GM12878 (cell line): ENCODE measurements around the gene RPL7A. TPM values are rescaled to one million over a fixed set of nuclear protein-coding genes. Genes with fewer than 3 reads are reported as not detected.

ENCODE experiments used
- ATAC-seq: fragments of 200-7000 bp; cut with Tn5 transposase; 3 replicates; pipeline ENCODE4 v1.9.1; 2020; ENCODE audit warnings: mild to moderate bottlenecking, moderate library complexity
- BruUV-seq: library from RNA; stranded (reverse); fragments of 400-500 nt; replicated peaks from 2 replicates; lab custom pipeline; 2021; lab: Mats Ljungman, UMichigan
- CTCF ChIA-PET: fragments of 300-600 bp; sonication (Branson Sonifier 250); formaldehyde crosslinking; extraction: SDS; loops from one replicate; lab custom pipeline; 2021; ENCODE audit warnings: inconsistent platforms; lab: Yijun Ruan, JAX
- POLR2A ChIA-PET: fragments of 350-600 bp; formaldehyde crosslinking; extraction: SDS; loops from one replicate; lab custom pipeline; 2021; ENCODE audit warnings: inconsistent platforms; lab: Charles Lee
- RAD21 ChIA-PET: fragments of 300-600 bp; sonication (Branson Sonifier 250); formaldehyde crosslinking; loops from one replicate; lab custom pipeline; 2023; ENCODE audit warnings: antibody characterized with exemption; ENCODE audit not compliant: unreplicated experiment; lab: Charles Lee
- SMC1A ChIA-PET: fragments of 300-600 bp; sonication (Branson Sonifier 250); formaldehyde crosslinking; loops from one replicate; lab custom pipeline; 2023; ENCODE audit not compliant: unreplicated experiment, uncharacterized antibody; lab: Charles Lee
- DNase-seq: peaks from one replicate; pipeline ENCODE4 v3.0.0-alpha.2; 2011; ENCODE audit warnings: low read depth, low spot score
- FAIRE-seq: peaks from 3 replicates; lab custom pipeline; 2011; peaks lifted over from hg19 to GRCh38; lab: Jason Lieb, UNC
- H2AFZ ChIP-seq: 2 replicates; pipeline ENCODE4 v1.6.0; 2011; ENCODE audit warnings: low read depth, low read length, control low read depth; ENCODE audit not compliant: control insufficient read depth
- H3K27ac ChIP-seq: 2 replicates; pipeline ENCODE4 v1.5.1; 2011; ENCODE audit warnings: control low read depth; ENCODE audit not compliant: control insufficient read depth, insufficient read depth
- H3K27me3 ChIP-seq, 2 experiments: replicated peaks in 1 of 2; 2 replicates each; pipeline versions ENCODE4 v1.6.0 to v1.6.1; 2011; ENCODE audit warnings: low read length in 1 of 2; ENCODE audit not compliant: control insufficient read depth in 2 of 2, insufficient read depth in 2 of 2
- H3K36me3 ChIP-seq, 2 experiments: 2 replicates each; pipeline ENCODE4 v1.5.1; 2011; ENCODE audit warnings: low read length in 1 of 2; ENCODE audit not compliant: control insufficient read depth in 2 of 2, insufficient read depth in 2 of 2
- H3K4me1 ChIP-seq: 2 replicates; pipeline ENCODE4 v1.6.1; 2011; ENCODE audit warnings: mild to moderate bottlenecking, low read length, moderate library complexity, mixed read lengths; ENCODE audit not compliant: control insufficient read depth, insufficient read depth
- H3K4me2 ChIP-seq: 2 replicates; pipeline ENCODE4 v1.6.0; 2011; ENCODE audit warnings: control low read depth; ENCODE audit not compliant: control insufficient read depth, insufficient read depth
- H3K4me3 ChIP-seq: fragments of 200-600 bp; sonication (generic); 2 replicates; pipeline ENCODE4 v1.5.1; 2016
- H3K79me2 ChIP-seq: 2 replicates; pipeline ENCODE4 v1.6.0; 2011; ENCODE audit warnings: low read length; ENCODE audit not compliant: control insufficient read depth, insufficient read depth
- H3K9ac ChIP-seq: 2 replicates; pipeline ENCODE4 v1.8.0; 2011; ENCODE audit warnings: low read length, control low read depth, mixed read lengths; ENCODE audit not compliant: control insufficient read depth, insufficient read depth
- H3K9me3 ChIP-seq: replicated peaks from 3 replicates; pipeline ENCODE4 v1.5.1; 2011; ENCODE audit warnings: mild to moderate bottlenecking, low read length; ENCODE audit not compliant: control insufficient read depth, insufficient read depth
- H4K20me1 ChIP-seq: 2 replicates; pipeline ENCODE4 v1.6.0; 2011; ENCODE audit not compliant: control insufficient read depth, insufficient read depth
- CREB1 ChIP-seq: IDR thresholded peaks from 2 replicates; pipeline ENCODE4 v1.6.1; 2012; ENCODE audit warnings: low read depth, mild to moderate bottlenecking, inconsistent platforms
- ESRRA ChIP-seq: IDR thresholded peaks from 2 replicates; pipeline ENCODE4 v1.6.1; 2012; ENCODE audit warnings: mild to moderate bottlenecking, low read length, improper control_type of control experiment
- FOS ChIP-seq: IDR thresholded peaks from 3 replicates; pipeline ENCODE4 v1.6.1; 2011; ENCODE audit warnings: borderline replicate concordance; ENCODE audit not compliant: insufficient read length; ENCODE audit errors: extremely low read depth
- MEF2A ChIP-seq: IDR thresholded peaks from 2 replicates; pipeline ENCODE4 v1.6.1; 2011; ENCODE audit warnings: low read depth, mild to moderate bottlenecking, low read length, moderate library complexity; ENCODE audit not compliant: insufficient read depth
- RB1 ChIP-seq: fragments of 450-650 bp; formaldehyde crosslinking; IDR thresholded peaks from 2 replicates; pipeline ENCODE4 v1.6.1; 2017; ENCODE audit warnings: mild to moderate bottlenecking, borderline replicate concordance
- SMAD1 ChIP-seq: fragments of 450-650 bp; IDR thresholded peaks from 2 replicates; pipeline ENCODE4 v1.6.1; 2018; ENCODE audit warnings: mild to moderate bottlenecking, low read depth; ENCODE audit not compliant: partially characterized antibody
- ZNF274 ChIP-seq: IDR thresholded peaks from one replicate; pipeline ENCODE4 v1.8.0; 2011; ENCODE audit not compliant: insufficient read length, insufficient read depth
- ZSCAN29 ChIP-seq: fragments of 450-650 bp; IDR thresholded peaks from 2 replicates; pipeline ENCODE4 v1.6.1; 2017; ENCODE audit warnings: mild to moderate bottlenecking, moderate library complexity
- WGBS: methylation state at CpG from one replicate; pipeline ENCODE4 v1.1.6; 2016; ENCODE audit warnings: low lambda C conversion rate; ENCODE audit not compliant: insufficient replicate concordance, insufficient coverage; ENCODE audit errors: missing lambda C conversion rate; 5-methylcytosine and 5-hydroxymethylcytosine counted together
- in situ Hi-C: fragments of 300-500 bp; cut with MboI; formaldehyde crosslinking; loops from 9 replicates; pipeline ENCODE4 v1.14.3; 2018; ENCODE audit warnings: mixed read lengths
- intact Hi-C: fragments of 100-400 bp; cut with micrococcal nuclease; formaldehyde crosslinking; loops from one replicate; pipeline ENCODE4 v1.14.2; 2022; ENCODE audit not compliant: unreplicated experiment
- polyA plus RNA-seq, 11 experiments: library from polyadenylated mRNA; depleted of rRNA in 4 of 11; unstranded in 6 of 11; stranded (reverse) in 5 of 11; fragments of >200 nt; fragmentation: Nextera tagmentation in 4 of 11; fragmentation: Illumina TruSeq in 1 of 11; extraction: Ambion mirVana in 4 of 11; extraction: Trizol in 1 of 11; gene quantifications; 1 replicate in 1 of 11; 2 replicates in 10 of 11; pipeline versions ENCODE4 v1.2.1 to v1.2.3, GENCODE V29; 2011 to 2016; ENCODE audit warnings: inconsistent platforms in 2 of 11, missing spikeins in 2 of 11, low read depth in 1 of 11
- total RNA-seq, 4 experiments: library from RNA; depleted of rRNA in 3 of 4; stranded (reverse); fragments of >200 nt in 3 of 4; fragmentation: Illumina TruSeq in 1 of 4; extraction: Trizol in 1 of 4; gene quantifications; 2 replicates each; pipeline versions ENCODE4 v1.2.1 to v1.2.3, GENCODE V29; 2013 to 2021
- TF ChIP-seq, protein P1 (sequence below): IDR thresholded peaks from 2 replicates; pipeline ENCODE4 v1.6.1; 2012; ENCODE audit warnings: improper control_type of control experiment, low read depth, low read length; ENCODE audit not compliant: insufficient replicate concordance
- TF ChIP-seq, protein P2 (sequence below): fragments of 450-650 bp; IDR thresholded peaks from 2 replicates; pipeline ENCODE4 v1.6.1; 2018; ENCODE audit warnings: mild to moderate bottlenecking, low read depth, moderate library complexity; ENCODE audit not compliant: partially characterized antibody

The RPL7A gene
- total and polyA plus RNA-seq, 10 of the 15 experiments (the other 5 are each of a cell fraction or from before 2014, with no cell fraction given) = 917 to 5,193 (median 3,326) TPM

DNA sequence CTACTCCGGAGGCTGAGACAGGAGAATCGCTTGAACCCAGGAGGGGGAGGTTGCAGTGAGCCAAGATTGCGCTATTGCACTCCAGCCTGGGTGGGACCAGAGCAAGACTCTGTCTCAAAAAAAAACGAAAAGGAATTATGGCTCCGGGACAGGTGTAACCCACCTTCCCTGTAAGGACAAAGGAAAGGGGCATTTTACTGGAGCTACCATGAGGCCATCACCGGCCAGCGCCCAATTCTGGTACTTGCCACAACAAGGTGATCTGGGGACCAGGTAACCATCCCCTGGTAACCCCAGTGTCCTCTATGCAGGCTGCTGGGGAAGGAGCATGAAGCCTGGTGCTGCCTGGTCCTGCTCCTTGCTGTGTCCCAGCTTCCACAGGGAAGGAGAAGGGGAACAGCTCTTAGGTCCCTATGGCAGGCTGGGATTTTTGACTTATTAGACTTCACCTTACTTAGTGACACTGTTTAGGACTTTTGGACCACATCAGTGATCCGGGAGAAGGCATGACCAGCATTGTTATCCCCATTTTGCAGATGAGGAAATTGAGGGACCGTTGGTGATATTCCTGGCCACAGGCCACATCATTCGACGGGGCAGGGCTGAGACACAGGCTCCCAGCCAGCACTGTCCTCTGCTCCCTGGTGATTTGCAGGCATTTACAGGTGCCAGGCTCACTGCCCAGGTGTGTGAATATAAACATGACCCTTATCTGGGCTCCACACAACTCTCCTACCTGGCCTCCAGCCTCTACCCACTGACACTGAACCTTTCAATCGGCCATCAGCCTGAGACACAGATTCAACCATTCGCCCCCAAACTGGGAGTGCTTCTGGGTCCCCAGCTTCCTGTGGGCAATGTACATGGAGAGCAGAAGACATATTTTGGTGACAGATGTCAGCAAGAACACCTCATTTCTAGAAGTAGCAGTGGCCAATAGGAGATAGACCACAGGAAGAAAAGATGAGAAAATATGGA, 46.5 kb upstream of the RPL7A start:
- H4K20me1 ChIP-seq = no peaks in the 10 kb centered on the region
- in situ Hi-C loops = no loop called here
- H3K36me3 ChIP-seq = no peaks in the 10 kb centered on the region
- ChIA-PET CTCF (no interaction called here), RAD21 (no interaction called here), SMC1A (no interaction called here), POLR2A (no interaction called here)
- no peaks in the 10 kb centered on the region for H3K4me1 ChIP-seq
- TF ChIP-seq ZNF274 (no peak), RB1 (no peak), CREB1 (no peak), ESRRA (no peak), ZSCAN29 (no peak), SMAD1 (no peak), FOS (no peak), MEF2A (no peak)
- TF ChIP-seq, protein P1, sequence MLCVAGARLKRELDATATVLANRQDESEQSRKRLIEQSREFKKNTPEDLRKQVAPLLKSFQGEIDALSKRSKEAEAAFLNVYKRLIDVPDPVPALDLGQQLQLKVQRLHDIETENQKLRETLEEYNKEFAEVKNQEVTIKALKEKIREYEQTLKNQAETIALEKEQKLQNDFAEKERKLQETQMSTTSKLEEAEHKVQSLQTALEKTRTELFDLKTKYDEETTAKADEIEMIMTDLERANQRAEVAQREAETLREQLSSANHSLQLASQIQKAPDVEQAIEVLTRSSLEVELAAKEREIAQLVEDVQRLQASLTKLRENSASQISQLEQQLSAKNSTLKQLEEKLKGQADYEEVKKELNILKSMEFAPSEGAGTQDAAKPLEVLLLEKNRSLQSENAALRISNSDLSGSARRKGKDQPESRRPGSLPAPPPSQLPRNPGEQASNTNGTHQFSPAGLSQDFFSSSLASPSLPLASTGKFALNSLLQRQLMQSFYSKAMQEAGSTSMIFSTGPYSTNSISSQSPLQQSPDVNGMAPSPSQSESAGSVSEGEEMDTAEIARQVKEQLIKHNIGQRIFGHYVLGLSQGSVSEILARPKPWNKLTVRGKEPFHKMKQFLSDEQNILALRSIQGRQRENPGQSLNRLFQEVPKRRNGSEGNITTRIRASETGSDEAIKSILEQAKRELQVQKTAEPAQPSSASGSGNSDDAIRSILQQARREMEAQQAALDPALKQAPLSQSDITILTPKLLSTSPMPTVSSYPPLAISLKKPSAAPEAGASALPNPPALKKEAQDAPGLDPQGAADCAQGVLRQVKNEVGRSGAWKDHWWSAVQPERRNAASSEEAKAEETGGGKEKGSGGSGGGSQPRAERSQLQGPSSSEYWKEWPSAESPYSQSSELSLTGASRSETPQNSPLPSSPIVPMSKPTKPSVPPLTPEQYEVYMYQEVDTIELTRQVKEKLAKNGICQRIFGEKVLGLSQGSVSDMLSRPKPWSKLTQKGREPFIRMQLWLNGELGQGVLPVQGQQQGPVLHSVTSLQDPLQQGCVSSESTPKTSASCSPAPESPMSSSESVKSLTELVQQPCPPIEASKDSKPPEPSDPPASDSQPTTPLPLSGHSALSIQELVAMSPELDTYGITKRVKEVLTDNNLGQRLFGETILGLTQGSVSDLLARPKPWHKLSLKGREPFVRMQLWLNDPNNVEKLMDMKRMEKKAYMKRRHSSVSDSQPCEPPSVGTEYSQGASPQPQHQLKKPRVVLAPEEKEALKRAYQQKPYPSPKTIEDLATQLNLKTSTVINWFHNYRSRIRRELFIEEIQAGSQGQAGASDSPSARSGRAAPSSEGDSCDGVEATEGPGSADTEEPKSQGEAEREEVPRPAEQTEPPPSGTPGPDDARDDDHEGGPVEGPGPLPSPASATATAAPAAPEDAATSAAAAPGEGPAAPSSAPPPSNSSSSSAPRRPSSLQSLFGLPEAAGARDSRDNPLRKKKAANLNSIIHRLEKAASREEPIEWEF = no peak
- TF ChIP-seq, protein P2, sequence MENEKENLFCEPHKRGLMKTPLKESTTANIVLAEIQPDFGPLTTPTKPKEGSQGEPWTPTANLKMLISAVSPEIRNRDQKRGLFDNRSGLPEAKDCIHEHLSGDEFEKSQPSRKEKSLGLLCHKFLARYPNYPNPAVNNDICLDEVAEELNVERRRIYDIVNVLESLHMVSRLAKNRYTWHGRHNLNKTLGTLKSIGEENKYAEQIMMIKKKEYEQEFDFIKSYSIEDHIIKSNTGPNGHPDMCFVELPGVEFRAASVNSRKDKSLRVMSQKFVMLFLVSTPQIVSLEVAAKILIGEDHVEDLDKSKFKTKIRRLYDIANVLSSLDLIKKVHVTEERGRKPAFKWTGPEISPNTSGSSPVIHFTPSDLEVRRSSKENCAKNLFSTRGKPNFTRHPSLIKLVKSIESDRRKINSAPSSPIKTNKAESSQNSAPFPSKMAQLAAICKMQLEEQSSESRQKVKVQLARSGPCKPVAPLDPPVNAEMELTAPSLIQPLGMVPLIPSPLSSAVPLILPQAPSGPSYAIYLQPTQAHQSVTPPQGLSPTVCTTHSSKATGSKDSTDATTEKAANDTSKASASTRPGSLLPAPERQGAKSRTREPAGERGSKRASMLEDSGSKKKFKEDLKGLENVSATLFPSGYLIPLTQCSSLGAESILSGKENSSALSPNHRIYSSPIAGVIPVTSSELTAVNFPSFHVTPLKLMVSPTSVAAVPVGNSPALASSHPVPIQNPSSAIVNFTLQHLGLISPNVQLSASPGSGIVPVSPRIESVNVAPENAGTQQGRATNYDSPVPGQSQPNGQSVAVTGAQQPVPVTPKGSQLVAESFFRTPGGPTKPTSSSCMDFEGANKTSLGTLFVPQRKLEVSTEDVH = no peak
- no peaks in the 10 kb centered on the region for H3K79me2 ChIP-seq
- H3K9ac ChIP-seq = no peak overlapping the region
- no peak for ATAC-seq
- no peaks in the 10 kb centered on the region for H3K9me3 ChIP-seq
- FAIRE-seq = no peak
- intact Hi-C loops = no loop called here
- WGBS = 47% methylated on average over 13 of the region's 13 CpGs
- H3K4me3 ChIP-seq = no peak overlapping the region
- no peak overlapping the region for H3K4me2 ChIP-seq
- H3K27me3 ChIP-seq = no peaks in the 10 kb centered on the region; a peak in 2 of 4 replicates
- DNase-seq = no peak
- no peak overlapping the region for H3K27ac ChIP-seq
- no TSS peak for BruUV-seq
- no peak overlapping the region for H2AFZ ChIP-seq
